ENCODE results near the gene TTC31.
"Not testable (repeated sequence)": the region's sequence is repeated elsewhere in the genome, so short reads cannot be mapped to it uniquely, and the experiment has no call there.

Gene TTC31

GRCh38 chr2:74441690-74442482 is 41.0 kb upstream of the TTC31 start, which contains the start of gene RTKN:
TSS of gene RTKN (minus strand) at chr2:74441937. CDS start at chr2:74441816, 121 bp downstream.
- DNase-seq (ENCODE audit: insufficient read length, low spot score): no peak
- peak; percentile 38 for FAIRE-seq

GRCh38 chr2:74442483-74443297 is 40.2 kb upstream of the TTC31 start:
- not testable (repeated sequence) for FAIRE-seq; DNase-seq (ENCODE audit: insufficient read length, low spot score)

More at GRCh38 chr2:74441690-74442482, 41.0 kb upstream of the TTC31 start, which contains the start of gene RTKN:
- TF ChIP-seq POU2F2 (IDR thresholded peaks at IDR 0.05; ENCODE audit: low read depth, low read length) (no peak), SPI1 (IDR thresholded peaks at IDR 0.05; ENCODE audit: low read depth, low read length) (no peak)

GRCh38 chr2:74444498-74445318 is 38.2 kb upstream of the TTC31 start:
- no peak for DNase-seq (ENCODE audit: insufficient read length, low spot score)
- no peak for TF ChIP-seq PAX5 (IDR thresholded peaks at IDR 0.05; ENCODE audit: insufficient read depth, low read length, severe bottlenecking)
- TF ChIP-seq POLR2A (IDR thresholded peaks at IDR 0.05; ENCODE audit: low read depth, low read length): no peak
- TF ChIP-seq TAF1 (IDR thresholded peaks at IDR 0.05; ENCODE audit: low read depth, low read length): no peak
- TF ChIP-seq POLR2AphosphoS5 (IDR thresholded peaks at IDR 0.05; ENCODE audit: low read depth, low read length): no peak
- no peak for TF ChIP-seq POU2F2 (IDR thresholded peaks at IDR 0.05; ENCODE audit: low read depth, low read length)
- TF ChIP-seq SPI1 (IDR thresholded peaks at IDR 0.05; ENCODE audit: low read depth, low read length): no peak
- FAIRE-seq: no peak

- TF ChIP-seq POLR2AphosphoS5 (IDR thresholded peaks at IDR 0.05; ENCODE audit: low read depth, low read length): no peak
- DNase-seq (ENCODE audit: insufficient read length, low spot score): no peak
- FAIRE-seq: no peak
Measured at GRCh38 chr2:74447230-74447999, 35.5 kb upstream of the TTC31 start.

GRCh38 chr2:74448771-74449170 is 34.1 kb upstream of the TTC31 start:
- DNase-seq (ENCODE audit: insufficient read length, low spot score) (no peak), FAIRE-seq (no peak)
- no peak for TF ChIP-seq POU2F2 (IDR thresholded peaks at IDR 0.05; ENCODE audit: low read depth, low read length)
- no peak for TF ChIP-seq SPI1 (IDR thresholded peaks at IDR 0.05; ENCODE audit: low read depth, low read length)
- no peak for TF ChIP-seq POLR2AphosphoS5 (IDR thresholded peaks at IDR 0.05; ENCODE audit: low read depth, low read length)
- TF ChIP-seq TAF1 (IDR thresholded peaks at IDR 0.05; ENCODE audit: low read depth, low read length): no peak
- TF ChIP-seq PAX5 (IDR thresholded peaks at IDR 0.05; ENCODE audit: insufficient read depth, low read length, severe bottlenecking): no peak
- TF ChIP-seq POLR2A (IDR thresholded peaks at IDR 0.05; ENCODE audit: low read depth, low read length): no peak

- DNase-seq (ENCODE audit: insufficient read length, low spot score) (no peak), FAIRE-seq (no peak)
- no peak for TF ChIP-seq TAF1 (IDR thresholded peaks at IDR 0.05; ENCODE audit: low read depth, low read length)
- no peak for TF ChIP-seq PAX5 (IDR thresholded peaks at IDR 0.05; ENCODE audit: insufficient read depth, low read length, severe bottlenecking)
- no peak for TF ChIP-seq POLR2A (IDR thresholded peaks at IDR 0.05; ENCODE audit: low read depth, low read length)
- TF ChIP-seq POLR2AphosphoS5 (IDR thresholded peaks at IDR 0.05; ENCODE audit: low read depth, low read length): no peak
- no peak for TF ChIP-seq SPI1 (IDR thresholded peaks at IDR 0.05; ENCODE audit: low read depth, low read length)
- TF ChIP-seq POU2F2 (IDR thresholded peaks at IDR 0.05; ENCODE audit: low read depth, low read length): no peak
Measured at GRCh38 chr2:74450570-74451190, 32.2 kb upstream of the TTC31 start.

- DNase-seq (ENCODE audit: insufficient read length, low spot score): no peak
- FAIRE-seq: peak; percentile 97
- TF ChIP-seq POU2F2 (IDR thresholded peaks at IDR 0.05; ENCODE audit: low read depth, low read length): peak; percentile 62; the same call in 1 of the 2 replicates
- peak; percentile 35; the same call in 1 of the 2 replicates for TF ChIP-seq POLR2A (IDR thresholded peaks at IDR 0.05; ENCODE audit: low read depth, low read length)
- peak; percentile 43; the same call in 1 of the 2 replicates for TF ChIP-seq TAF1 (IDR thresholded peaks at IDR 0.05; ENCODE audit: low read depth, low read length)
- peak; percentile 57 for TF ChIP-seq PAX5 (IDR thresholded peaks at IDR 0.05; ENCODE audit: insufficient read depth, low read length, severe bottlenecking)
- no peak for TF ChIP-seq SPI1 (IDR thresholded peaks at IDR 0.05; ENCODE audit: low read depth, low read length)
- no peak for TF ChIP-seq POLR2AphosphoS5 (IDR thresholded peaks at IDR 0.05; ENCODE audit: low read depth, low read length)
Measured at GRCh38 chr2:74454654-74455511, 28.0 kb upstream of the TTC31 start, which contains the start of gene INO80B. TSS of gene INO80B (plus strand) at chr2:74455087. CDS start at chr2:74455117, 30 bp downstream.

GRCh38 chr2:74457129-74457548 is 25.7 kb upstream of the TTC31 start:
- TF ChIP-seq POLR2A (IDR thresholded peaks at IDR 0.05; ENCODE audit: low read depth, low read length) (no peak), POLR2AphosphoS5 (IDR thresholded peaks at IDR 0.05; ENCODE audit: low read depth, low read length) (no peak; the same call in 1 of the 2 replicates), POU2F2 (IDR thresholded peaks at IDR 0.05; ENCODE audit: low read depth, low read length) (peak; percentile 61; the same call in 1 of the 2 replicates), PAX5 (IDR thresholded peaks at IDR 0.05; ENCODE audit: insufficient read depth, low read length, severe bottlenecking) (no peak), TAF1 (IDR thresholded peaks at IDR 0.05; ENCODE audit: low read depth, low read length) (no peak)
- DNase-seq (ENCODE audit: insufficient read length, low spot score) (no peak), FAIRE-seq (no peak)
